GM19240 (cell line): ENCODE data around the gene KRT24.

Experiments used
- DNase-seq: peaks from one replicate; pipeline ENCODE4 v3.0.0; 2011; ENCODE audit warnings: low spot score; ENCODE audit not compliant: insufficient read length

The KRT24 gene

GRCh38 chr17:40695874-40696472 is 7.6 kb downstream of the KRT24 start:
- DNase-seq = no peak

GRCh38 chr17:40694584-40694983 is 9.0 kb downstream of the KRT24 start:
- DNase-seq = no peak

DNA sequence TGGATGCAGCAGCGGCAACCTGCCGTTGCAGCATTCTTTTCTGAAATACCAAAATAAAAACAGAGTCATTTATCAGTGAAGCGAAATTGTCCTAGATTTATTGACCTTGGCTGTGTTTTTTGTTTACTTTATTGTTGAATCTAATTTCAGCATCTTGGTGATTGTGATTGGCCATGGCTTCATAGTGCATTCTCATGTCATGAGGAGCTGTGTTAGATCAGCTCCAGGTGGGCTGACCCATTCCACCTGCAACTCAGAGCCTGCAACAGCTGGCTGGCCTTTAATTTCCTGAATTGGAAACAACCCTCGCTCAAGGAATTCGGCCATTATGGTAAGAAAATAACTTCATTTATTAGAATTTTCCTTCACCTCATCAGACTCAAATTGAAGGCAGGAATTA is 16.4 kb downstream of the KRT24 start:
- no peak for DNase-seq

- DNase-seq = no peak
Observed at GRCh38 chr17:40686192-40686591, 17.4 kb downstream of the KRT24 start.

- DNase-seq = no peak
Observed at GRCh38 chr17:40680998-40681397, 22.6 kb downstream of the KRT24 start.

DNA sequence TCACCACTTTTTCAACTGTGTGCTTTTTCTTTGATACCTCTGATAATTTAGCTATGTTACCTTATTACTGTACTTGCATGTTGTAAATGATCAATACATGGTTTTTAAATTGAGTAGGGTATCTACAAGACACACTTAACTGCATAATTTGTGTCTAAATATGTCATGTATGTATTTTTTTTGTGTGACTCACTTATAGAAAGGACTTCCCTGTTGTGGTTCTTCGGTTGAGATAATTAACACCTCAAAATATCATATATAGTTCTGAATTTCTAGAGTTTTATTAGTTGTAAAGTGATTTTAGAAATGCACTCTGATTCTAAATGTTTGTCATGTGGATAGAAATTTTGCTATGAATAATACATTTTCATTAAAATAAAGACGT is 24.0 kb downstream of the KRT24 start:
- no peak for DNase-seq

- no peak for DNase-seq
Observed at GRCh38 chr17:40678902-40679522, 24.5 kb downstream of the KRT24 start.

DNA sequence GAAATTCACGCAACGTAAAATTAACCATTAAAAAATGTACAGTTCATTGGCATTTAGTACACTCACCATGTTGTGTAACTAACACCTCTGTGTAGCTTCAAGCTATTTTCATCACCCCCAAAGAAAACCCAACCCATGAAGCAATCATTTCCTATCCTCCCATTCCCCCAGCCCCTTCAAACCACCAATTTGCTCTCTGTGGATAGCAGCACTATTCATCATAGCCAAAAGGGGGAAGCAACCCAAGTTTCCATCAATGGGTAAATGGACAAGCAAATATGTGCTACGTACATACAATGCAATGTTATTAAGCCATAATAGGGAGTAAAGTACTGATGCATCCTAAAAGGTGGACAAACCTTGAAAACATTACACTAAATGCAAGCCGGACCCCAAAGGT is 27.6 kb downstream of the KRT24 start:
- no peak for DNase-seq

- no peak for DNase-seq
Observed at GRCh38 chr17:40672654-40673053, 30.9 kb downstream of the KRT24 start.

GRCh38 chr17:40671282-40671681 is 32.3 kb downstream of the KRT24 start:
- DNase-seq = no peak

DNA sequence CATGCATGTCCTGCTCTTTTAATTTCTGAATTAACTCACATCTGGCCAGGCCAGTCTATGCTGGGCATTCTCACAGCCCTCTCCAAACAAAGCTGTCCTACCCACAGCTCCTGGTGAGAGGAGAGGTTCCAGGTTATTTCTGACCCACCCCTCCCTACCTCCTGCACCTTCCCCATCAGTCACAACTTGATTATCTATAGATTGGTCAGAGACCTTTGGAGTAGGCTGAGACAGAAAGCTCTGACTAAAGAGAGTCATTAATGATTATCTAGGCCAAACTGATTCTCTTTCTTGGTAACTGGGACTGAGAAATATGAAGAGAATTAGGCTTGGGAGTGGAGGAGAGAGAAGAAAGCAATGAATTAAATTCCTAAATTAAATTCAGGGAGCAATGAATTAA is 37.2 kb downstream of the KRT24 start:
- no peak for DNase-seq

GRCh38 chr17:40664582-40665333 is 38.8 kb downstream of the KRT24 start, which contains the start of gene KRT222:
Gene KRT222 (minus strand): TSS chr17:40665177. CDS start chr17:40665099, 78 bp downstream.
- no peak for DNase-seq

- DNase-seq = no peak
Observed at GRCh38 chr17:40663252-40663651, 40.3 kb downstream of the KRT24 start.

GRCh38 chr17:40659911-40660310 is 43.6 kb downstream of the KRT24 start:
- DNase-seq = no peak

GRCh38 chr17:40658396-40658795 is 45.2 kb downstream of the KRT24 start:
- no peak for DNase-seq

GRCh38 chr17:40651939-40652338 is 51.6 kb downstream of the KRT24 start:
- no peak for DNase-seq

DNA sequence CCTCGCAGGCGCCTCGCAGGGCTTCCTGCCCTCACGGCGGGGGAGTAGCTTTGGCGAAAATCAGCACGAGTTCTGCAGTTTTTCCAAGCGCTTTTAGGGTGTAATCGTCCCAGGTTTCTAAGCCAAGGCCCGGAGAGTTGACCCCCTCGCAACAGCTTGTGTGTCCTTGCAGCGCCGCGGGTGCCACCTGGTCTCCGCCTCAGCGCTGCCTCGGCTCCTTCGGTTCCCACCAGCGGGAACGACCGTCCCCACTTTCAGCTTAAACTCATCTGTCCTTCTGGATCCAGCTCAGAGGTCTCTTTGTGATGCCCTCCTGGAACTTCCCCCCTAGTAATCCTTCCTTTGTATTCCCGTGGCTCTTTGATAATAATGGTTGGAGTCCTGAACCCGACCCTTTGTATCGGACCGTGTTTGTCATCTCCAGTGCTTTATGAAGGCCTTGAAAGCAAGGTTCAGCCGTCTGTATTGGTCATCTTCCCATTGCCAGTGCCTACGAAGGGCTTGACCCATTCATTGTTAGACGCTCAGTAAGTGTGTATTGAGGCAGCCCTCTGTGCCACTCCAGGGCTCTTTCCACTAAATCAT is 55.1 kb downstream of the KRT24 start:
- no peak for DNase-seq
